Measurements from ENCODE around the gene TBKBP1.

The TBKBP1 gene

DNA sequence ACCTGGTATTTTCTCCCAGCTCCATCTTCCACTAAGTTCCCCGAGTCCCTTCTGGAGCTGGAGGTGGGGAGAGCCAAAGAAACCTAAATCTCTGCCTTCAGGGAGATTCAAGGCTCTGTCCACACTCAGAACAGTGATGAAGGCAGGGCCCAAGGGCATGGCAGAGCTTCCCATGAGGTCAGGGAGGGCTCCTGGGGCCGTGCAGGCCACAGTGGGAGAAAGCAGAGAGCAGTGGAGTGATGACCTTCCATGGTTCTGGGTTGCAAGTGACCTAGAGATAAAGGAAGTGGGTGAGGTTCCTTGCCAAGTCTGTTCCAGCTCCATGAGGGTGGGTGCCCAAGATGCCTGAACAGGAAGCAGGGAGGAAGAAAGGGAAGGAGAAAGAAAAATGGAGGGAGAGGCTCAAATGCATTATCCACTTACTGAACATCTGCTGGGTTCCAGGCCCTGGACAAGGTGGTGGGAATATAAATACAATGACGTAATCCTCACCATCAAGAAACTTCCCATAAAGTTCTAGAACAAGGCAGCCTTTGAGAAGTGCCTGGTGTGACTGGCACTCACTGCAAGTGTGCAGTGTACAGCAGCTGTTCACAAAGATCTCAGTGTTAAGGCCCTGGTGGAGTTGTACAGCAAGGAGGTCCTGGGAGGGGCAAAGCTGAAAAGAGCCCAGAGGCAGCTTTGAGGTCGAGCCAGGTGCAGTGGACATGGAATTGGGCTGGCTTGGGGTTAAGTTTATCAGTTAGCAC, 13.3 kb downstream of the TBKBP1 start:
- peak overlapping the region; percentile 95 to 96 for H3K27ac Mint-ChIP-seq
- ATAC-seq (replicated peaks) (no peak), DNase-seq (no peak)
- peaks cover 43% of the 10 kb centered on the region for H3K36me3 Mint-ChIP-seq (ENCODE audit: insufficient read depth)
- H3K9me3 Mint-ChIP-seq, result no peaks in the 10 kb centered on the region
- H3K27me3 Mint-ChIP-seq, result no peaks in the 10 kb centered on the region
- peaks cover 63 to 74% of the 10 kb centered on the region in 2 donors for H3K4me1 Mint-ChIP-seq (ENCODE audit: low read depth in 2 of 2)
- peak overlapping the region; percentile 85 to 86 for H3K4me3 Mint-ChIP-seq

DNA sequence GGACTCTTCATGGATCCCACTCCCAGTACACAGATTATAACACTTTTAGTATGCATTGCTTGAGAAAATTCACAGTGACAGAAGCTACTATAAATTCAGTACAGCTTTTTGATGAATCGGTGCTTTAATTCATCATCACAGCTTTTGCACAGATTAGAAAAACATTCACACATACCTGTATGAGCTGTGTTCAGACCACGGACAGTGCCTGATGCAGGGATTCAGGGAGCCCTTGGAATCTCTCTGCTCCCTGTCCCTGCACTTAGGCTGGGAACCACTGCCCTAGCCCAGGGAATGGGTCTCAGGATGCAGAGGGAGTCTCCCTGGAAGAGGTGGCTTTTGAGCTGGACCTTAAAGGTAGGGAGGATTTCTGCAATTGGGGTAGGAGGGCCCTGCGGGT, 13.9 kb downstream of the TBKBP1 start:
- ATAC-seq (replicated peaks), result no peak
- Mint-ChIP-seq H3K27me3 (no peaks in the 10 kb centered on the region), H3K4me1 (ENCODE audit: low read depth in 2 of 2) (peaks cover 61 to 70% of the 10 kb centered on the region in 2 donors), H3K4me3 (no peak overlapping the region), H3K27ac (peak overlapping the region in 1 of 2 donors; percentile 96), H3K9me3 (no peaks in the 10 kb centered on the region), H3K36me3 (ENCODE audit: insufficient read depth) (peaks cover 47% of the 10 kb centered on the region)
- DNase-seq, result no peak

DNA sequence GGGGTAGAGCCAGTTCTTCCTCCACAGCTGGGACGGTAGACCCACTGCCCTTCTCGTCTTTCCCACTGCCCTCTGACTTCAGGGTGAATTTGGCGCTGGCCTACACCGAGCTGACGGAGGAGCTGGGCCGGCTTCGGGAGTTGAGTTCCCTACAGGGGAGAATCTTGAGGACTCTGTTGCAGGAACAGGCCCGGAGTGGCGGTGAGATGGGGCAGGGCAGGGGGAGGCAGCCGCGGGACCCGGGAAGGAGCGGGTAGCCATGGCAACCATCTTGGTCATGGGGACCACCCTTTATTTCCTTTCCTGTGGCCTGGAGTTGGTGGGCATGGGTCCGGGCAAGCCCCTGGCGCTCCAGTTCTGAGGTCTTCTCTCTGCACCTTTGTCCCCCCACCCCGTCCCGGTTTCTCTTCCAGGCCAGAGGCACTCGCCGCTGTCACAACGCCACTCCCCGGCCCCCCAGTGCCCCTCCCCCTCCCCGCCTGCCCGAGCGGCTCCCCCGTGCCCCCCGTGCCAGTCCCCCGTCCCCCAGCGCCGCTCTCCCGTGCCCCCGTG, 14.4 kb downstream of the TBKBP1 start:
- H3K27me3 Mint-ChIP-seq, result no peaks in the 10 kb centered on the region
- no peaks in the 10 kb centered on the region for H3K9me3 Mint-ChIP-seq
- H3K4me3 Mint-ChIP-seq, result no peak overlapping the region
- ATAC-seq (replicated peaks) (no peak), DNase-seq (no peak)
- peaks cover 63 to 70% of the 10 kb centered on the region in 2 donors for H3K4me1 Mint-ChIP-seq (ENCODE audit: low read depth in 2 of 2)
- no peak overlapping the region for H3K27ac Mint-ChIP-seq
- H3K36me3 Mint-ChIP-seq (ENCODE audit: insufficient read depth), result peaks cover 42% of the 10 kb centered on the region

DNA sequence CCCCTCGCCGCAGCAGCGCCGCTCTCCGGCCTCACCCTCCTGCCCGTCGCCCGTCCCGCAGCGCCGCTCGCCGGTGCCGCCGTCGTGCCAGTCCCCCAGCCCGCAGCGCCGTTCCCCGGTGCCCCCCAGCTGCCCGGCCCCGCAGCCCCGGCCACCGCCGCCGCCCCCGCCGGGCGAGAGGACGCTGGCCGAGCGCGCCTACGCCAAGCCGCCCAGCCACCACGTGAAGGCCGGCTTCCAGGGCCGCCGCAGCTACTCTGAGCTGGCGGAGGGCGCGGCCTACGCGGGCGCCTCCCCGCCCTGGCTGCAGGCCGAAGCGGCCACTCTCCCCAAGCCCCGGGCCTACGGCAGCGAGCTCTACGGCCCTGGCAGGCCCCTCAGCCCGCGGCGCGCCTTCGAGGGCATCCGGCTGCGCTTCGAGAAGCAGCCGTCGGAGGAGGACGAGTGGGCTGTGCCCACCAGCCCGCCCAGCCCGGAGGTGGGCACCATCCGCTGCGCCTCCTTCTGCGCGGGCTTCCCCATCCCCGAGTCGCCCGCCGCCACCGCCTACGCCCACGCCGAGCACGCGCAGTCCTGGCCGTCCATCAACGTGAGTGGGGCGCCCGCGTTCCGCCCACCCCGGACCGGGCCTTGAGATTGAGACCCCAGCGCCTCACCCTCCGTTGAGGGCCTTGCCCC, 15.0 kb downstream of the TBKBP1 start:
- H3K4me1 Mint-ChIP-seq (ENCODE audit: low read depth in 2 of 2), result peaks cover 63 to 70% of the 10 kb centered on the region in 2 donors
- no peaks in the 10 kb centered on the region for H3K27me3 Mint-ChIP-seq
- no peaks in the 10 kb centered on the region for H3K9me3 Mint-ChIP-seq
- ATAC-seq (replicated peaks) (no peak), DNase-seq (no peak)
- peak overlapping the region in 1 of 2 donors; percentile 8 for H3K4me3 Mint-ChIP-seq
- H3K36me3 Mint-ChIP-seq (ENCODE audit: insufficient read depth), result peaks cover 38% of the 10 kb centered on the region
- H3K27ac Mint-ChIP-seq, result no peak overlapping the region

DNA sequence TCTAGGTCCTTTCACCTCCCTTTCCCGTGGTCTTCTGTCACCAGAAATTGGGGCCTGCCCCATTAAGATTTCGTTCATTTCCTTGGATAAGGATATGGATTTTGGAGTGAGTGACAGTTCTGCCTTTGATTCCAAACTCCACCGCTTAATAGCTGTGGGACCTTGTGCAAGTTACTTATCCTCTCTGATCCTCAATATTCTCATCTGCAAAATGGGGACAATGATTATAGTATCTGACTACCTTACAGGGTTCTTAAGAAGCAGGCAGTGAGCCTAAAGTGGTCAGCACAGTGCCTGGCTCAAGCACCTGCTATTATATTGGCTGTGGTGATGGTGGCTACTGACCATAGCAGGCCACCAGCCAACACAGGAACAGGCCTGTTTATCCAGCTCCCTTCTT, 15.6 kb downstream of the TBKBP1 start:
- H3K4me3 Mint-ChIP-seq, result peak overlapping the region in 1 of 2 donors; percentile 8
- ATAC-seq (replicated peaks) (no peak), DNase-seq (no peak)
- H3K27me3 Mint-ChIP-seq, result no peaks in the 10 kb centered on the region
- H3K9me3 Mint-ChIP-seq, result no peaks in the 10 kb centered on the region
- no peak overlapping the region for H3K27ac Mint-ChIP-seq
- H3K36me3 Mint-ChIP-seq (ENCODE audit: insufficient read depth), result peaks cover 41% of the 10 kb centered on the region
- peaks cover 63 to 70% of the 10 kb centered on the region in 2 donors for H3K4me1 Mint-ChIP-seq (ENCODE audit: low read depth in 2 of 2)

DNA sequence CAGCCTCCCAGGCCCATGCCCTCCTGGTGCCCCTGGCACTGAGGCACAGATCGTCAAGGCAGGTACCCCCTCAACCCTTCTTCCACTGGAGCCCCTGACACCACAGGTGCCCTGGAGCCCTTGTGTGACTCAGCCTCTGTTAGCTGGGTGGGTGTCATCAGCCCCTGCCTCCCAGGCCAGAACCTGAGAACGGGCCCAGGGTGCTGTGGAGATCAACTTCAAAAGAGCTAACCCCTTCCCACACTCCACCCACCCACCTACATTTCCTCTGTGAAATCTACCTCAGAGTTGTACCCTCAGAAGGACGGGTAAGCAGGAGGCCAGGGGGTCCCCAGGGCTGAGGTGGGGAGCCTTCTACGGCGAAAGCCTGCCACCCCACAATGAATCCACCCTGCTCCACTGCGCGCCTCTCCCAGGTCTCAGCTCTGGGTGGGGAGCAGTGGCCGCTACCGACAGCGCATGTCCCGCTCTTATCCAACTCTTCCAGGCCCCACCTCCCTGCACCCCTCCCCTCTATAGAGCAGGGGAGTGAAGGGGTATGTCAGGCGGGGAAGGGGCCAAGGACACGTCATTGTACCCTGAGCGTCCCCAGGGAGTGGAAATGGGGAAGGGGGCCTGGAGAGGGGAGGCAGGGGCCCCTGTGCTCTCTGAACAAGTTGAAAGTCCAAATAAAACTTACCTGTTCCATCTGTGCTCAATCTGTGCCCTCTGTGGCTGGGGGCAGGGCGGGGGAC, 17.6 kb downstream of the TBKBP1 start:
- Mint-ChIP-seq H3K36me3 (ENCODE audit: insufficient read depth) (peaks cover 30% of the 10 kb centered on the region), H3K4me3 (peak overlapping the region; percentile 7 to 67), H3K9me3 (no peaks in the 10 kb centered on the region), H3K4me1 (ENCODE audit: low read depth in 2 of 2) (peaks cover 61 to 70% of the 10 kb centered on the region in 2 donors), H3K27me3 (no peaks in the 10 kb centered on the region), H3K27ac (peak overlapping the region; percentile 82 to 83)
- DNase-seq, result no peak
- no peak for ATAC-seq (replicated peaks)

DNA sequence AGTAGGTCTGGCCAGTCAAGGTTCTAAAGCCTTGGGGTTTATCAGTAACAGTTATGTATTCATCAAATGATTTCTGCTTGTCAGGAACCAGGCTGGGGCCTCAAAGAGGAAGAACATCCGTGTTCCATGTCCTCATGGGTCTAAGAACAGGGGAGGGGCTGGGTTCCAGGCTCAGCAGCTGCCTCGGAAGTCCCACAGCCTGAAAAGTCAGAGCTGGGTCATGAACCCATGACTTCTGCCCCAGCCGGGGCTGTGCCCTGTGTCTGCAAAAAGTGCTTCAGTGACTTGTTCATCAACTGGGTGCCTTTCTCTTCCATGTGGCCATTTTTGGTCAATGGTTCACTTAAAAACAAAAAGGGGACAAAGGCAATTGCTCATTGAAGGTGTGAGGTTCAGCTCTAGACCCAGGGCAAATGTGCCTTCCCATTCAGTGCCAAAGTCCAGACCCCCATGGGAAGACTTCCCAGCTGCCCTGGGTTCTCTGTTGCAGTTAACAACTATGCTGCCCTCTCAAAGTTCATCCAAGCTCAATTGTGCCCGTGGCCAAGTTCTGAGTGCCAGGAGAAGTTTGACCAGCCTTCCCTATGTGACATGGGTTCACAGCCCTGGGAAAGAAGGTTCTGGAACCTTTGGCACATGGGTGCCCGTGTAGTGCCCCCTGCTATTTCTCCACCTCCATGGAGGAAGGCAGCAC, 18.5 kb downstream of the TBKBP1 start:
- H3K36me3 Mint-ChIP-seq (ENCODE audit: insufficient read depth), result peaks cover 22% of the 10 kb centered on the region
- no peak for ATAC-seq (replicated peaks)
- H3K4me1 Mint-ChIP-seq (ENCODE audit: low read depth in 2 of 2), result peaks cover 61 to 70% of the 10 kb centered on the region in 2 donors

DNA sequence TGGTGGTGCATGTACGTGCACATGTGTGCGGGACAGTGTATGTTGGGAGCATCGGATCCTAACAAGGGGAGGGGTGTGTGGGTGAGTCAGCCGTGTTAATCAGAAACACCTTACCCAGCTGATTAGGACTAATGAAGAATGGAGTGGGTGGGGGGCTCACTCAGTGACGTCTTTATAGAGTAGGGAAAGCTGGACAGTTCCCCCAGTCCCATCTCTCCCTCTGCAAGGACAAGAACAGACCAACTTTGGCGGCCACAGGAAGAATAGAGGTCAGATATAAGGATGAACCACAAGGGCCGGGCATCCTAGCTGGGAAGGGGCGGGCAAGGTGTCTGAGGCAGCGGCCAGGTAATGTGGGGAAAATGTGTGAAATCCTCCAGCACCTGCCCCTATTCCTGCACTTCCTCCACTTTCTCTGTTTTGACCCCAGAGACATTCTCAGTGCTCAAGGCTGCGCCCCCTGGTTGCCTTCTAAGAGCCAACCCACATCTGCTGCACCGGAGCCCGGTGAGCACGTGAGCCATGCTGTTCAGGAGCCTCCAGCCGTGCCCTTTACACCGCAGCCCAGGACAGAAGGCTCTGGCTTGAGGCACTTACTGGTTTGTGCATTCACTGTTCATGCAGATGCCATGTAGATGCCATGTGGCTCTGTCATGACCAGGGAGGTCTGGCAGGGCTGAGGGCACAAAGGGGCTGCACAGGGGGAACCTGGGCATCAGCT, 20.2 kb downstream of the TBKBP1 start:
- H3K9me3 Mint-ChIP-seq, result no peaks in the 10 kb centered on the region
- peak overlapping the region; percentile 67 to 77 for H3K4me3 Mint-ChIP-seq
- peaks cover 77 to 82% of the 10 kb centered on the region in 2 donors for H3K4me1 Mint-ChIP-seq (ENCODE audit: low read depth in 2 of 2)
- no peaks in the 10 kb centered on the region for H3K27me3 Mint-ChIP-seq
- ATAC-seq (replicated peaks), result peak; percentile 50
- no peak for DNase-seq
- peak overlapping the region; percentile 83 to 92 for H3K27ac Mint-ChIP-seq
- peaks cover 22% of the 10 kb centered on the region for H3K36me3 Mint-ChIP-seq (ENCODE audit: insufficient read depth)

More for the DNA sequence above, 18.5 kb downstream of the TBKBP1 start:
- Mint-ChIP-seq H3K27me3 (no peaks in the 10 kb centered on the region), H3K27ac (peak overlapping the region; percentile 83 to 92), H3K9me3 (no peaks in the 10 kb centered on the region), H3K4me3 (peak overlapping the region; percentile 67 to 77)
- DNase-seq, result no peak

DNA sequence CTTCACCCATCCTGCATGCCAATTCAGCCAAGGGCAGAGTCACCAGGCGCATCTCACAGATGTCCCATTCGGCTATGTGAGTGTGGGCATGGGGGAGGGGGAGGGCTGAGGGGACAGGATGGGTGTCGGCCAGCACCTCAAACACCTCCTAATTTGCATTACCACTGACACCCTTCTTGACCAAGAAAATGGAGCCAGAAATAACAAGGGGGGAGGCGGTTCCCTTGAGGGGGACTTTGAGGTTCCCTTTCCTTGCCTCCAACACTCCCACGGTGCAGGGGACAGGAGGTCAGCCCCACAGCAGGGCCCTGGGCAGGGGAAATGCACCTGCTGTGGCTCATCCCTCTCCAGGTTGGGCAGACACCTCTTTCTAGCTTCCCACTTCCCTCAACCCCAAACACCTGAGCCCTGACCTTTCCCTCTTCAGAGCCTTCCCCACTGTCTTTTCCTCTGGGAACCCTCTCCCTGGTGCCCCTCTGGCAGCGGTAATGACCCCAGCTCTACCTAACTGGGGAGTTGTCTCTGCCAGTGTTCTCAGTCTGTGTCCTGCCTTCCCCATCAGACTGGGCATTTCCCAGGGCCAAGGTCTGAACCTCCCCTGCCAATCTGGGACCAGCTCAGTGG, 20.9 kb downstream of the TBKBP1 start:
- ATAC-seq (replicated peaks) (peak; percentile 63), DNase-seq (peak in 1 of 3 experiments; percentile 52)
- peaks cover 84 to 89% of the 10 kb centered on the region in 2 donors for H3K4me1 Mint-ChIP-seq (ENCODE audit: low read depth in 2 of 2)
- H3K36me3 Mint-ChIP-seq (ENCODE audit: insufficient read depth), result peaks cover 16% of the 10 kb centered on the region
- H3K4me3 Mint-ChIP-seq, result peak overlapping the region; percentile 67 to 77
- peak overlapping the region; percentile 83 to 92 for H3K27ac Mint-ChIP-seq
- no peaks in the 10 kb centered on the region for H3K9me3 Mint-ChIP-seq
- no peaks in the 10 kb centered on the region for H3K27me3 Mint-ChIP-seq

DNA sequence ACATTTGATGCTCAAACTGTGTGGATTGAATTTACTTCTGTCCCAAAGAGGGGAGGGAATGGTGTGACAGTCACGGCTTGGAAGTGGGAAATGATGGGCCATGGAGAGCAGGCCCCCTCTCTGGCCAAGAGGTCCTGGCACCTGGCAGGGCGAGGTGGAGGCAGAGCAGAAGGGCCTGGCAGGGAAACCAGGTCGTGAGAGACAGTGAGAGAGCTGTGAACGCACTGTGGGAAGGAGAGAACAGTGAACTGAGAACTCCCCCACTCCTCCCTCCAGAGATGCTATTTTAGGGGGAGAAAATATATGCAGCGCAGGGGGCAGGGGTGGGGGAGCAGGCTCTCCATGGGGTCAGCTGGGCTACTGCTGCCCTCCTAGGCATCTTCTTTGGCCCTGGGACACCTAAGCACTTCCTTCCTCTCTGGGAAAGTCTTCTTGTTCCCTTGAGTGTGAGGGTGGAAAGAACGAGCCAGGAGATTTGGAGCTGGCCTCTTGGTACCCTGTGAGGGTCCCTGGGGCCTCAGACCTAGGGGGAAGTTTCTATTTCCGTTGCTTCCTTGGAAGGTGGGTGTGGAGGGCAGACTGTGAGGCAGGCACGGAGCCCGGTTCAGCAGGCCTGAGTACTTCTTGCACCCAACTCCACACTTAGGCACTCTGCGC, 21.8 kb downstream of the TBKBP1 start:
- H3K4me1 Mint-ChIP-seq (ENCODE audit: low read depth in 2 of 2), result peaks cover 89 to 92% of the 10 kb centered on the region in 2 donors
- DNase-seq, result no peak
- H3K36me3 Mint-ChIP-seq (ENCODE audit: insufficient read depth), result peaks cover 19% of the 10 kb centered on the region
- peak; percentile 29 for ATAC-seq (replicated peaks)
- peak overlapping the region; percentile 67 to 77 for H3K4me3 Mint-ChIP-seq
- peak overlapping the region; percentile 83 to 92 for H3K27ac Mint-ChIP-seq
- H3K27me3 Mint-ChIP-seq, result no peaks in the 10 kb centered on the region
- H3K9me3 Mint-ChIP-seq, result no peaks in the 10 kb centered on the region

DNA sequence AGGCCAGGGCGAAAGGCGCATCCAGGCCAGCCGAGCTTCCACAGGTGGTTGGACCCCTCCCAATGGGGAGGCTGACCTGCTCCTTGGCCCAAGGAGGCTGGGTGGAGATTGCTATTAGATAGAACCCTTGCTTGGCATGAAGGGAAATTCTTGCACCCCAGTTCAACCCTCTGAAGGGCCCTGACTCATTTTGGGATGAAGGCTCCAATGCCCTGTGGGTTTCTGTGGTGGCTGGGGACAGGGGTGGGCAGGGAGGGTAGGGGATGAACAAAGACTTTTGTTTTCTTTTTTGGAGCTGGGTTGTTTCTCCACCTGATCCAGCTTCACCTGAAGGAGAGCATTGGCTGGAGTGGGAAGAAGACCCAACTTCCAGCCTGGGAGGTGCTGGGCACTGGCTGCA, 22.4 kb downstream of the TBKBP1 start:
- Mint-ChIP-seq H3K4me3 (peak overlapping the region; percentile 67 to 78), H3K9me3 (no peaks in the 10 kb centered on the region), H3K27ac (peak overlapping the region; percentile 83 to 92), H3K36me3 (ENCODE audit: insufficient read depth) (peaks cover 18% of the 10 kb centered on the region), H3K27me3 (no peaks in the 10 kb centered on the region), H3K4me1 (ENCODE audit: low read depth in 2 of 2) (peaks cover 90 to 93% of the 10 kb centered on the region in 2 donors)
- ATAC-seq (replicated peaks) (no peak), DNase-seq (no peak)
